MM.1S (cell line): ENCODE results near the gene BTC.

Experiments
- EZH2 ChIP-seq: fragments of 300-600 bp; sonication (generic); optimal IDR thresholded peaks from 2 replicates; pipeline ENCODE3; 2017; ENCODE audit warnings: low read depth, mild to moderate bottlenecking, antibody characterized with exemption, low read length, mixed read lengths
- TF ChIP-seq, protein P1 (sequence below): fragments of 300-600 bp; sonication (generic); IDR thresholded peaks from 2 replicates; pipeline ENCODE4 v1.5.1; 2016; ENCODE audit warnings: antibody characterized with exemption, low read length, mixed read lengths

DNA sequence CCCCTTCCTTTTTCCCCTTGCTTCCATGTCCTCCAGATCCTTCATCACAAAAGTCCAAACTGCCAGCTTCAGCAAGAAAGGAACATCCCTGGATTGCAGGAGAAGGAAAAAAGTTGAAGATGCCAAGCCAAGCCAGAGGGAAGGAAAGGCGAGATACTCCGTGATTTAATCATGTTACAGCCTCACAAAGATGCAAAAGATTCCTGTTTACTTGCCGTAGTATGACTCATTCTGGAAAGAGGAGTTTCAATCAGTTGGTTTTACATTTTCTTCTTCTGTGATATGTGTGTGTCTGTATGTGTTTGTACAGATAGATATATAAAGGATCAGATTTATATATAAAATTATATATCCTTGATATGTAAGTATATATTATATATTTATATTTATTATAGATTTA lies 69.3 kb downstream of the BTC start:
- TF ChIP-seq, protein P1, sequence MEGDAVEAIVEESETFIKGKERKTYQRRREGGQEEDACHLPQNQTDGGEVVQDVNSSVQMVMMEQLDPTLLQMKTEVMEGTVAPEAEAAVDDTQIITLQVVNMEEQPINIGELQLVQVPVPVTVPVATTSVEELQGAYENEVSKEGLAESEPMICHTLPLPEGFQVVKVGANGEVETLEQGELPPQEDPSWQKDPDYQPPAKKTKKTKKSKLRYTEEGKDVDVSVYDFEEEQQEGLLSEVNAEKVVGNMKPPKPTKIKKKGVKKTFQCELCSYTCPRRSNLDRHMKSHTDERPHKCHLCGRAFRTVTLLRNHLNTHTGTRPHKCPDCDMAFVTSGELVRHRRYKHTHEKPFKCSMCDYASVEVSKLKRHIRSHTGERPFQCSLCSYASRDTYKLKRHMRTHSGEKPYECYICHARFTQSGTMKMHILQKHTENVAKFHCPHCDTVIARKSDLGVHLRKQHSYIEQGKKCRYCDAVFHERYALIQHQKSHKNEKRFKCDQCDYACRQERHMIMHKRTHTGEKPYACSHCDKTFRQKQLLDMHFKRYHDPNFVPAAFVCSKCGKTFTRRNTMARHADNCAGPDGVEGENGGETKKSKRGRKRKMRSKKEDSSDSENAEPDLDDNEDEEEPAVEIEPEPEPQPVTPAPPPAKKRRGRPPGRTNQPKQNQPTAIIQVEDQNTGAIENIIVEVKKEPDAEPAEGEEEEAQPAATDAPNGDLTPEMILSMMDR = no peak
- no peak for TF ChIP-seq EZH2
